GM23248 (cell line): ENCODE data around the gene NUCB1. TPM values are rescaled to one million over a fixed set of nuclear protein-coding genes. Genes with fewer than 3 reads are reported as not detected.
A peak's percentile ranks its signal among the peaks of the same experiment; 100 is the strongest.

Experiments
- DNase-seq: peaks from one replicate; pipeline ENCODE4 v3.0.0-alpha.2; 2015
- H2AFZ ChIP-seq: fragments of 200-600 bp; sonication (generic); 2 replicates; pipeline ENCODE4 v1.6.1; 2016; ENCODE audit warnings: antibody characterized with exemption
- H3F3A ChIP-seq: fragments of 200-600 bp; sonication (generic); 2 replicates; pipeline ENCODE4 v1.6.1; 2016; ENCODE audit warnings: mild to moderate bottlenecking, antibody characterized with exemption, mixed run types; ENCODE audit not compliant: insufficient read depth
- H3K27ac ChIP-seq: fragments of 200-600 bp; sonication (generic); 2 replicates; pipeline ENCODE4 v1.5.1; 2016; ENCODE audit warnings: mild to moderate bottlenecking
- H3K27me3 ChIP-seq: fragments of 200-600 bp; sonication (generic); replicated peaks from 2 replicates; pipeline ENCODE4 v1.6.1; 2016; ENCODE audit warnings: mild to moderate bottlenecking; ENCODE audit not compliant: insufficient read depth
- H3K36me3 ChIP-seq: fragments of 200-600 bp; sonication (generic); 2 replicates; pipeline ENCODE4 v1.6.1; 2016; ENCODE audit warnings: low read depth, mild to moderate bottlenecking
- H3K4me1 ChIP-seq: fragments of 200-600 bp; sonication (generic); 2 replicates; pipeline ENCODE4 v1.6.1; 2016; ENCODE audit warnings: mild to moderate bottlenecking; ENCODE audit not compliant: insufficient read depth
- H3K4me2 ChIP-seq: fragments of 200-600 bp; sonication (generic); one replicate; pipeline ENCODE4 v1.6.1; 2016; ENCODE audit warnings: mild to moderate bottlenecking; ENCODE audit not compliant: unreplicated experiment
- H3K4me3 ChIP-seq: fragments of 200-600 bp; sonication (generic); 2 replicates; pipeline ENCODE4 v1.5.1; 2016; ENCODE audit warnings: mild to moderate bottlenecking
- H3K79me2 ChIP-seq: fragments of 200-600 bp; sonication (generic); 2 replicates; pipeline ENCODE4 v1.6.1; 2016; ENCODE audit warnings: mild to moderate bottlenecking; ENCODE audit not compliant: insufficient read depth
- H3K9ac ChIP-seq: fragments of 200-600 bp; sonication (generic); 2 replicates; pipeline ENCODE4 v1.6.1; 2016; ENCODE audit warnings: mild to moderate bottlenecking
- H3K9me2 ChIP-seq: fragments of 200-600 bp; sonication (generic); 2 replicates; pipeline ENCODE4 v1.6.1; 2016; ENCODE audit warnings: mixed run types, mild to moderate bottlenecking, moderate library complexity; ENCODE audit not compliant: insufficient read depth
- H3K9me3 ChIP-seq: fragments of 200-600 bp; sonication (generic); one replicate; pipeline ENCODE4 v1.6.1; 2017; ENCODE audit warnings: low read depth
- H4K20me1 ChIP-seq: fragments of 200-600 bp; sonication (generic); 2 replicates; pipeline ENCODE4 v1.6.0; 2016; ENCODE audit not compliant: insufficient read depth
- EZH2 ChIP-seq: fragments of 200-600 bp; sonication (generic); IDR thresholded peaks from 2 replicates; pipeline ENCODE4 v1.6.1; 2018; ENCODE audit warnings: antibody characterized with exemption, mild to moderate bottlenecking; ENCODE audit not compliant: insufficient read depth, poor library complexity, severe bottlenecking
- EZH2phosphoT487 ChIP-seq: fragments of 200-600 bp; sonication (generic); IDR thresholded peaks from 2 replicates; pipeline ENCODE4 v1.6.1; 2018; ENCODE audit warnings: antibody characterized with exemption, moderate library complexity, mild to moderate bottlenecking, low read depth; ENCODE audit not compliant: insufficient read depth
- WGBS, 2 experiments: methylation state at CpG; one replicate each; pipeline ENCODE4 v1.1.6; 2015 to 2017; ENCODE audit warnings: low lambda C conversion rate in 2 of 2, low coverage in 1 of 2; ENCODE audit errors: missing lambda C conversion rate in 2 of 2; 5-methylcytosine and 5-hydroxymethylcytosine counted together
- in situ Hi-C: fragments of 300-500 bp; cut with MboI; formaldehyde crosslinking; loops from 2 replicates; pipeline ENCODE4 v1.15.0; 2020
- polyA plus RNA-seq: library from polyadenylated mRNA; unstranded; fragments of >200 nt; fragmentation: Nextera tagmentation; extraction: Ambion mirVana; gene quantifications from 2 replicates; pipeline ENCODE4 v1.2.1, GENCODE V29; 2016
- total RNA-seq: library from RNA; depleted of rRNA; stranded (reverse); fragments of >200 nt; shearing (Covaris generic); gene quantifications from 2 replicates; pipeline ENCODE4 v1.2.3, GENCODE V29; 2014

Gene NUCB1
- total and polyA plus RNA-seq, 2 experiments from 2014 or later, result 401 to 412 TPM

DNA sequence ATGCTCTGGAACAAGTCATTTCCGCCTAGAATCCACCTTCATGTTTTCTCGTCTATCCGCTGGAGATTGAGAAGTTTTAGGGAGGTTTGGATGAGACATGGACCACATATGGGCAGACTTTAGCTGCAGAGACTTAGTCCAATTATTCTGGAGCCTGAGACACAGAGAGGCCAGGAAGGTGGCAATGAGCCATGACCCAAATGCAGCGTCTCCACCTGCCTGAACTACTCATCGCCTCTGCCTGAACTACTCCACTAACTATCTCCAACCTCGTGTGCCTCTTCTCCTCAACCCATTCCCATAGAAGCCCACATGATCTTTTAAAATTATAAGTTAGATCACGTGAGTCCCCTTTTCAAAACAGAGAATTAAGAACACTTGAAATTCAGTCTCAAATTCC, 37.3 kb upstream of the NUCB1 start:
- no peak for TF ChIP-seq EZH2phosphoT487
- no peak for TF ChIP-seq EZH2
- in situ Hi-C loops, result no loop called here
- H3K79me2 ChIP-seq, result peaks cover 24% of the 10 kb centered on the region
- no peaks in the 10 kb centered on the region for H3K36me3 ChIP-seq
- no peak overlapping the region for H3K4me3 ChIP-seq
- H2AFZ ChIP-seq, result no peak overlapping the region
- no peaks in the 10 kb centered on the region for H3K27me3 ChIP-seq
- no peaks in the 10 kb centered on the region for H4K20me1 ChIP-seq
- DNase-seq, result no peak
- peaks cover 14% of the 10 kb centered on the region for H3K4me1 ChIP-seq
- no peaks in the 10 kb centered on the region for H3K9me3 ChIP-seq
- no peaks in the 10 kb centered on the region for H3F3A ChIP-seq
- 89% methylated on average over 7 of the region's 7 CpGs for WGBS, 2 experiments
- H3K9me2 ChIP-seq, result no peaks in the 10 kb centered on the region
- H3K9ac ChIP-seq, result no peak overlapping the region
- H3K4me2 ChIP-seq, result no peak overlapping the region
- no peak overlapping the region for H3K27ac ChIP-seq

DNA sequence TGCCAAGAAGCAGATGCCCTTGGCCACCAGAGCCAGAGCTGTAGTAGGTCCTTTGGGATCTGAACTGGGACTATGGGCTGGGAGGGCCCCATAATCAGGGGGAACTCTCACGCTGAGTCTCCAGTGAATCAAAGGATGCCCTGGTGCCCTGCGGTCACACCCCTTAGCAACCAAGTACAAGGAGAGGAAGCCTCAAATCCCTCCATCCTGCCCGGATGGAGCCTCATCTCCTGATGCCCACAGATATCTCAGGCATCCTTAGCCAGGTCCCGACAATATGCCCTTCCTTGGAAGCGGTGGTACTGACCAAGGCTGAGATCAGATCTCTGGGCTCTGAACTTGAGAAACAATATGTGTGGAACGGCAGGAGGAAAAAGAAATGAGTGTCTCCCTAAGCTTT, 33.4 kb upstream of the NUCB1 start:
- peak; percentile 50 for DNase-seq
- Histone ChIP-seq H3K4me3 (peak overlapping the region; percentile 69), H3K9me3 (no peaks in the 10 kb centered on the region), H3K4me1 (peaks cover 21% of the 10 kb centered on the region), H3K9ac (peak overlapping the region; percentile 82), H3F3A (no peaks in the 10 kb centered on the region), H3K27ac (no peak overlapping the region), H4K20me1 (no peaks in the 10 kb centered on the region), H3K79me2 (peaks cover 24% of the 10 kb centered on the region), H3K4me2 (peak overlapping the region; percentile 79), H3K9me2 (no peaks in the 10 kb centered on the region), H3K36me3 (no peaks in the 10 kb centered on the region), H2AFZ (peak overlapping the region; percentile 34; the same call in 1 of the 2 replicates), H3K27me3 (no peaks in the 10 kb centered on the region)
- TF ChIP-seq EZH2phosphoT487, result no peak
- TF ChIP-seq EZH2, result no peak
- WGBS, 2 experiments, result 48 to 52% methylated on average over 6 of the region's 6 CpGs
- in situ Hi-C loops, result no loop called here

- Histone ChIP-seq H3K4me3 (peak overlapping the region; percentile 69), H3K27me3 (no peaks in the 10 kb centered on the region), H2AFZ (peak overlapping the region; percentile 34; the same call in 1 of the 2 replicates), H3K4me2 (peak overlapping the region; percentile 79), H3K36me3 (no peaks in the 10 kb centered on the region), H3K9me3 (no peaks in the 10 kb centered on the region), H3K9me2 (no peaks in the 10 kb centered on the region), H3F3A (no peaks in the 10 kb centered on the region), H3K9ac (peak overlapping the region; percentile 82), H3K27ac (no peak overlapping the region), H3K79me2 (peaks cover 24% of the 10 kb centered on the region), H4K20me1 (no peaks in the 10 kb centered on the region), H3K4me1 (peaks cover 21% of the 10 kb centered on the region)
- TF ChIP-seq EZH2, result no peak
- no peak for TF ChIP-seq EZH2phosphoT487
- DNase-seq, result peak; percentile 27
- in situ Hi-C loops, result no loop called here
- 37 to 40% methylated on average over 14 of the region's 14 CpGs for WGBS, 2 experiments
These were observed 32.9 kb upstream of the NUCB1 start for GRCh38 chr19:48867123-48867745.

DNA sequence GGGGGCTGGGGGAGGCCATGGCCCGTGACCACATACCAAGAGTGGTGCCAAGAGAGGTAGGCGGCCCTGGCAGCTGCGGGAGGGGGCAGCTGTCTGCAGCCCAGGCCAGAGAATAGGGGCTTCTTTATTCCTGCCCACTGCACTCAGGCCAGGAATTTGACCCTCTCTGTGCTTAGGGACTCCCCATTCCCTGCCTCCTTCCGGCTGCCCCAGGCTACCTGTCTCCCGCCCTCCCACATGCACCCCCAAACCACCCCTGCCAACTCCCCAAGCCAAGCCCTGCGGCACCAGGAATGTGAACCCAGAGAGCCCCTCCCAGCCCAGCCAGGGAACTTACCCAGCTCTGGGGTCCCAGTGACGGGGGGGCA, 32.4 kb upstream of the NUCB1 start:
- H3K27ac ChIP-seq, result peak overlapping the region; percentile 68

More for the DNA sequence above, 32.4 kb upstream of the NUCB1 start:
- no peak for DNase-seq
- Histone ChIP-seq H4K20me1 (no peaks in the 10 kb centered on the region), H3K4me2 (peak overlapping the region; percentile 79), H3K4me3 (peak overlapping the region; percentile 69), H3K79me2 (peaks cover 29% of the 10 kb centered on the region), H3K27me3 (no peaks in the 10 kb centered on the region), H2AFZ (peak overlapping the region; percentile 81), H3K36me3 (no peaks in the 10 kb centered on the region), H3K9me3 (no peaks in the 10 kb centered on the region), H3K9me2 (no peaks in the 10 kb centered on the region), H3F3A (peaks cover 4% of the 10 kb centered on the region), H3K4me1 (peaks cover 21% of the 10 kb centered on the region), H3K9ac (peak overlapping the region; percentile 82)
- TF ChIP-seq EZH2 (no peak), EZH2phosphoT487 (no peak)
- 9 to 24% methylated on average over 5 to 7 of the region's 7 CpGs for WGBS, 2 experiments
- in situ Hi-C loops, result no loop called here
